Loucy (cell line): ENCODE results near the gene WAC.

ENCODE experiments used
- H2AFZ ChIP-seq: fragments of 200-600 bp; sonication (generic); 2 replicates; pipeline ENCODE4 v1.6.0; 2016; ENCODE audit warnings: antibody characterized with exemption, mild to moderate bottlenecking, low read length, moderate library complexity
- H3F3A ChIP-seq: fragments of 200-600 bp; 2 replicates; pipeline ENCODE4 v1.6.0; 2016; ENCODE audit warnings: antibody characterized with exemption, low read depth, mild to moderate bottlenecking
- H3K27me3 ChIP-seq: fragments of 200-600 bp; sonication (generic); 2 replicates; pipeline ENCODE4 v1.6.1; 2014; ENCODE audit warnings: low read length, mild to moderate bottlenecking; ENCODE audit not compliant: insufficient read depth, poor library complexity, severe bottlenecking
- H3K36me3 ChIP-seq: fragments of 200-600 bp; sonication (generic); 2 replicates; pipeline ENCODE4 v1.6.1; 2016; ENCODE audit warnings: low read length; ENCODE audit not compliant: insufficient read depth
- H3K4me1 ChIP-seq: fragments of 200-600 bp; sonication (generic); 2 replicates; pipeline ENCODE4 v1.5.1; 2014; ENCODE audit warnings: low read length, mild to moderate bottlenecking; ENCODE audit not compliant: insufficient read depth, poor library complexity, severe bottlenecking
- H3K4me2 ChIP-seq: fragments of 200-600 bp; sonication (generic); 2 replicates; pipeline ENCODE4 v1.6.0; 2014; ENCODE audit warnings: antibody characterized with exemption, low read length, low read depth, mild to moderate bottlenecking; ENCODE audit not compliant: poor library complexity, severe bottlenecking
- H3K4me3 ChIP-seq: fragments of 200-600 bp; sonication (generic); 2 replicates; pipeline ENCODE4 v1.5.1; 2014; ENCODE audit warnings: low read length, mild to moderate bottlenecking, mixed read lengths; ENCODE audit not compliant: poor library complexity, severe bottlenecking
- H3K79me2 ChIP-seq: fragments of 200-600 bp; sonication (generic); 2 replicates; pipeline ENCODE4 v1.6.1; 2014; ENCODE audit warnings: low read length; ENCODE audit not compliant: insufficient read depth
- H3K9ac ChIP-seq: fragments of 200-600 bp; sonication (generic); 2 replicates; pipeline ENCODE4 v1.6.0; 2014; ENCODE audit warnings: mild to moderate bottlenecking, low read depth, low read length, moderate library complexity; ENCODE audit not compliant: poor library complexity, severe bottlenecking
- H3K9me2 ChIP-seq: fragments of 200-600 bp; sonication (generic); replicated peaks from 2 replicates; pipeline ENCODE4 v1.6.1; 2016; ENCODE audit warnings: low read depth, low read length, mixed read lengths
- H3K9me3 ChIP-seq: fragments of 200-600 bp; sonication (generic); 2 replicates; pipeline ENCODE4 v1.6.1; 2014; ENCODE audit warnings: mild to moderate bottlenecking, antibody characterized with exemption, low read length, low read depth; ENCODE audit not compliant: insufficient read depth
- H4K20me1 ChIP-seq: fragments of 200-600 bp; sonication (generic); 2 replicates; pipeline ENCODE4 v1.6.0; 2014; ENCODE audit warnings: antibody characterized with exemption, low read length, mild to moderate bottlenecking; ENCODE audit not compliant: insufficient read depth, poor library complexity, severe bottlenecking
- EZH2phosphoT487 ChIP-seq: fragments of 200-600 bp; IDR thresholded peaks from 2 replicates; pipeline ENCODE4 v1.6.1; 2018; ENCODE audit warnings: antibody characterized with exemption, mild to moderate bottlenecking, moderate library complexity, borderline replicate concordance
- TF ChIP-seq, protein P1 (sequence below): fragments of 200-600 bp; sonication (generic); conservative IDR thresholded peaks from 2 replicates; pipeline ENCODE4 v1.5.1; 2014; ENCODE audit warnings: mild to moderate bottlenecking, antibody characterized with exemption, low read length

WAC gene

DNA sequence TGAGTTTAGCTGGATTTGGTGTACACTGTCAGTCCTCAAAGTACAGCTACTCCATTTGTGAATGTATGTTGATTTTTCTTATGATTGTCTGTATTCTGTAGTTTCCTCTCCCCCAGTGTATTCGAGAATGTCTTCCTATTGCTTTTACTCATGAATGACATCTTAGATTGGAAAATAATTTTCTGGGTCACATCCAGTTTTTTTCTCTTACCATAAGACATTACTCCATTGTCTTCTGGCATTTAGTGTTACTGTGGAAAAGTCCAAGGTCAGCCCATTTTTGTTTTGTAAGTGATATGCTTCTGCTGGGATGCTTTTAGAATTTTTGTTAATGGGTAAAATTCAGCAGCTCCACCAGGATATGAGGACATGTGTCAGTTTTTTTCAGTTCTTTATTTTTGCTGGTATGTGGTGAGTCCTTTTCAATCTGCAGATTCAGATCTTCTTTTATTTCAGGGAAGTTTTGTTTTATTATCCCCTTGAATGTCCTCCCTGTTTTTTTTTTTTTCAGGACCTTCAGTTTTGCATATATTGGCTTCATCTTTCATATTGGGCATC is 33.6 kb downstream of the WAC start:
- Histone ChIP-seq H3K27me3 (no peaks in the 10 kb centered on the region), H3K9ac (no peak overlapping the region), H3K79me2 (peaks cover 96% of the 10 kb centered on the region), H4K20me1 (peaks cover 97% of the 10 kb centered on the region), H3K4me2 (no peak overlapping the region), H3K4me3 (no peak overlapping the region), H3K36me3 (peaks cover 66% of the 10 kb centered on the region; the same call in 1 of the 2 replicates), H2AFZ (no peak overlapping the region), H3K4me1 (peaks cover 5% of the 10 kb centered on the region), H3F3A (no peaks in the 10 kb centered on the region), H3K9me3 (no peaks in the 10 kb centered on the region), H3K9me2 (no peaks in the 10 kb centered on the region)
- TF ChIP-seq, protein P1, sequence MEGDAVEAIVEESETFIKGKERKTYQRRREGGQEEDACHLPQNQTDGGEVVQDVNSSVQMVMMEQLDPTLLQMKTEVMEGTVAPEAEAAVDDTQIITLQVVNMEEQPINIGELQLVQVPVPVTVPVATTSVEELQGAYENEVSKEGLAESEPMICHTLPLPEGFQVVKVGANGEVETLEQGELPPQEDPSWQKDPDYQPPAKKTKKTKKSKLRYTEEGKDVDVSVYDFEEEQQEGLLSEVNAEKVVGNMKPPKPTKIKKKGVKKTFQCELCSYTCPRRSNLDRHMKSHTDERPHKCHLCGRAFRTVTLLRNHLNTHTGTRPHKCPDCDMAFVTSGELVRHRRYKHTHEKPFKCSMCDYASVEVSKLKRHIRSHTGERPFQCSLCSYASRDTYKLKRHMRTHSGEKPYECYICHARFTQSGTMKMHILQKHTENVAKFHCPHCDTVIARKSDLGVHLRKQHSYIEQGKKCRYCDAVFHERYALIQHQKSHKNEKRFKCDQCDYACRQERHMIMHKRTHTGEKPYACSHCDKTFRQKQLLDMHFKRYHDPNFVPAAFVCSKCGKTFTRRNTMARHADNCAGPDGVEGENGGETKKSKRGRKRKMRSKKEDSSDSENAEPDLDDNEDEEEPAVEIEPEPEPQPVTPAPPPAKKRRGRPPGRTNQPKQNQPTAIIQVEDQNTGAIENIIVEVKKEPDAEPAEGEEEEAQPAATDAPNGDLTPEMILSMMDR, result no peak
- no peak for TF ChIP-seq EZH2phosphoT487

DNA sequence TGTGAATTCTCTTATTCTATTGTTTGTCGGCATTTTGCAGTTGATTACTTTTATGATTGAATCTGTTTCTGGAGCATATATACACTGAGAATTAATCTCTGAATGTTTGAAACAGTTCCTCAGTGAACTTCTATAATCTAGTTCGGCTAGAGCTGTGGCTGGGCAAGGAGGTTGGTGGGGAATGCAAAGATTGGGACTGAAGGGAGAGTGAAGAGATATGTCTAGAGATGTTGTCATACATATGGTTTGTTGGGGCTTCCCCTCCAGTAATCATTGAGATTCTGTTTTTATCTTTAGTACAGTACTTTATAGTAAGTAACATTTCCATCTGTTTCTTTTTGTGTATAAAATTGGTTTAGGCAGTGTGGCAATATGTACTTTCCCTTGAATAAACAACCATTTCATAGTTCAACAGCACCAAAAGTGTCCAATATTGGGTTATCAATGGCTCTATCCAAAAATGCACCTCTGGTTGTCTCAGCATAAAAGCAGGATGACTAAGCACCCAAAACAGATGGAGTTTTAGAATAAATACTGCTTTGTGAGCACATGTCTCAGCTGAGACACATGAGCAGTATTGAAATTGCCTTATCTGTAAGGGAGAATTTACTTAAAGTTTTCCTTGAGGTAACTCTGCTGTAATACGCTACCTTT is 36.7 kb downstream of the WAC start:
- peaks cover 99% of the 10 kb centered on the region for H3K79me2 ChIP-seq
- no peak overlapping the region for H3K4me2 ChIP-seq
- H3K4me1 ChIP-seq, result peaks cover 5% of the 10 kb centered on the region
- no peaks in the 10 kb centered on the region for H3K27me3 ChIP-seq
- no peak overlapping the region for H3K4me3 ChIP-seq
- H4K20me1 ChIP-seq, result peaks cover 100% of the 10 kb centered on the region
- H3K36me3 ChIP-seq, result peaks cover 67% of the 10 kb centered on the region; the same call in 1 of the 2 replicates
- no peak overlapping the region for H3K9ac ChIP-seq
- H3K9me2 ChIP-seq, result no peaks in the 10 kb centered on the region
- TF ChIP-seq, protein P1, result no peak
- TF ChIP-seq EZH2phosphoT487, result no peak
- H3F3A ChIP-seq, result no peaks in the 10 kb centered on the region
- no peaks in the 10 kb centered on the region for H3K9me3 ChIP-seq
- H2AFZ ChIP-seq, result no peak overlapping the region

DNA sequence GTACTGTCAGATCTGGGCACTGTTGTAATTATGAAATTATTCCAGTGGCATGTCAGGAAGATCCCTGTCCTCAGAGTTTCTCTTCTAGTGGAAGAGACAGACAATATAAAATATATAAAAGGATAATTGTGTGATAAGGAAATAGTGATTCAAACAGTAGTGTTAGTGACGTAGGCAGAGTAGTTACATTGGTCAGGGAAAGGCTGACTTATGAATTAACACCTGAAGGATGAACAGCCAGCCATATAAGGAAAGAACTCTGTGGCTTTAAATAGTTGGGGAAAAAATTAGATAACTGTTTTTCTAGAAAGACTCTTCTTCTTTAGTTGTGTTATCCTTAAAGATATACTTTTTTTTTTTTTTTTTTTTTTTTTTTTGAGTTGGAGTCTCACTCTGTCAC is 37.7 kb downstream of the WAC start:
- Histone ChIP-seq H3K36me3 (peaks cover 65% of the 10 kb centered on the region; the same call in 1 of the 2 replicates), H3K4me1 (no peaks in the 10 kb centered on the region), H3K9me3 (no peaks in the 10 kb centered on the region), H3K9ac (no peak overlapping the region), H3K4me2 (no peak overlapping the region), H3K9me2 (no peaks in the 10 kb centered on the region), H4K20me1 (peaks cover 100% of the 10 kb centered on the region), H2AFZ (no peak overlapping the region), H3F3A (no peaks in the 10 kb centered on the region), H3K27me3 (no peaks in the 10 kb centered on the region), H3K79me2 (peaks cover 100% of the 10 kb centered on the region), H3K4me3 (no peak overlapping the region)
- TF ChIP-seq EZH2phosphoT487, result no peak
- TF ChIP-seq, protein P1, result no peak
